ENCODE results near the gene SLC17A1. TPM values are rescaled to one million over a fixed set of nuclear protein-coding genes. Genes with fewer than 3 reads are reported as not detected.

The SLC17A1 gene
- total and polyA plus RNA-seq, 4 donors = 3.9 to 25.8 (median 11.4) TPM

DNA sequence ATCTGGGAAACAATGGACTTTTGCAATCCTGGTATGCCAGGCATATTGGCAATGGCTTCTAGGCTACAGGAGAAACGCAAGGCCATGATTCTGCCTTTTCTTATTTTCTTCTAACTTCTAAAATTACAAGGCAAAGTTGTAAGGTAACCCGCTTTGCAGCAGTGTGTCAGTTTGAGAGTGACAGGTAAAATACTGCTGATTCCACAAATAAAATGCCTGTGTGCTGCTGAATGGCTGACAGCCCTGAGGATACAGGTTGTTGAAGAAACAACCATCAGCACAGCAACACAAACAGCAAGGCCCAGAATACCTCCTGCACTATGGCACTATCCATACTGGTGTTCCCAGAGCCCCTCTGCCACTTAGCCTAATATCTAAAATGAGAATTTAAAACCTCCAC lies 37.1 kb downstream of the SLC17A1 start:
- no peak for DNase-seq (ENCODE audit: low spot score)
- Histone ChIP-seq H3K27ac (ENCODE audit: low read depth in 1 of 2, low read length in 2 of 2) (no peak overlapping the region), H3K36me3 (ENCODE audit: control insufficient read depth in 4 of 4, insufficient read depth in 3 of 4, low read depth in 1 of 4, low read length in 3 of 4) (peaks cover 0 to 11% (median 3%) of the 10 kb centered on the region in 4 donors), H3K4me3 (ENCODE audit: low read depth in 1 of 3, low read length in 3 of 3) (no peak overlapping the region), H3K9ac (ENCODE audit: low read depth in 1 of 2, low read length in 2 of 2) (no peak overlapping the region), H3K4me1 (ENCODE audit: control insufficient read depth in 4 of 4, insufficient read depth in 4 of 4, low read length in 3 of 4) (peaks cover 0 to 2% (median 0%) of the 10 kb centered on the region in 4 donors), H3K27me3 (ENCODE audit: control insufficient read depth in 4 of 4, insufficient read depth in 4 of 4, low read length in 3 of 4) (no peaks in the 10 kb centered on the region), H3K9me3 (ENCODE audit: control insufficient read depth in 4 of 4, low read length in 3 of 4) (no peaks in the 10 kb centered on the region)
- WGBS = 96% methylated on average over 2 of the region's 2 CpGs
- no peak for TF ChIP-seq TAF1 (conservative IDR thresholded peaks at IDR 0.05)
- TF ChIP-seq HNF4G (IDR thresholded peaks at IDR 0.05) = no peak
- no peak for TF ChIP-seq REST (IDR thresholded peaks at IDR 0.05)
- no peak for TF ChIP-seq YY1 (IDR thresholded peaks at IDR 0.05)
- no peak for TF ChIP-seq FOXA1 (IDR thresholded peaks at IDR 0.05)
- TF ChIP-seq NR2F2 (IDR thresholded peaks at IDR 0.05) = no peak
- TF ChIP-seq GABPA (IDR thresholded peaks at IDR 0.05 in 1 of 2, conservative IDR thresholded peaks at IDR 0.05 in 1 of 2) = no peak
- no peak for TF ChIP-seq CTCF (IDR thresholded peaks at IDR 0.05; ENCODE audit: low read depth, low read length, missing input control)
- no peak for TF ChIP-seq ZBTB33 (IDR thresholded peaks at IDR 0.05)

DNA sequence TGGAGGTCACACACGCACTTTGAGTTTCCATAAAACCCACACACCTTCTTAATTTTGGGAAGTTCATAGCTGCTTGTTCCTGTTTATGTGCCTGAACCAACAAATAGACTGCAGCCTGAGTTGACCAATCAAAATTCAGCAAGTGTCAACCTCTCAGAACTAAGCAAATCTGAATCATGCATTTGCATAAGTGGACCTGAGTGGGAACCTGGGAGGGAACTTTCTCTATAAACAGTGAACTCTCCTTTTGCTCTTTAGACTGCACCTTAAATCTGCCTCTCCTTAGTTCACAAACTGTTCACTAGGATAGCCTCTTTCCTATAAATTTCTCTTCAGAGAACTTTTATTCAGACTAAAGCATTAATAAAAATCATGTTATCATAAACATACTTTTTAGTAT lies 37.9 kb downstream of the SLC17A1 start:
- DNase-seq (ENCODE audit: low spot score) = no peak
- 97% methylated on average over 1 of the region's 1 CpG for WGBS
- TF ChIP-seq RXRA (IDR thresholded peaks at IDR 0.05) (no peak), JUND (IDR thresholded peaks at IDR 0.05) (no peak), ZBTB33 (IDR thresholded peaks at IDR 0.05) (no peak), YY1 (IDR thresholded peaks at IDR 0.05) (no peak), HNF4A (conservative IDR thresholded peaks at IDR 0.05) (no peak), SP1 (IDR thresholded peaks at IDR 0.05) (no peak), HNF4G (IDR thresholded peaks at IDR 0.05) (no peak), MAX (IDR thresholded peaks at IDR 0.05) (no peak), CTCF (IDR thresholded peaks at IDR 0.05; ENCODE audit: low read depth, low read length, missing input control) (no peak), RAD21 (IDR thresholded peaks at IDR 0.05) (no peak), GABPA (IDR thresholded peaks at IDR 0.05 in 1 of 2, conservative IDR thresholded peaks at IDR 0.05 in 1 of 2) (no peak)
- TF ChIP-seq, protein P1, sequence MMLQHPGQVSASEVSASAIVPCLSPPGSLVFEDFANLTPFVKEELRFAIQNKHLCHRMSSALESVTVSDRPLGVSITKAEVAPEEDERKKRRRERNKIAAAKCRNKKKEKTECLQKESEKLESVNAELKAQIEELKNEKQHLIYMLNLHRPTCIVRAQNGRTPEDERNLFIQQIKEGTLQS (IDR thresholded peaks at IDR 0.05) = no peak

More for the DNA sequence above, 37.9 kb downstream of the SLC17A1 start:
- Histone ChIP-seq H3K36me3 (ENCODE audit: control insufficient read depth in 4 of 4, insufficient read depth in 3 of 4, low read depth in 1 of 4, low read length in 3 of 4) (peaks cover 0 to 9% (median 3%) of the 10 kb centered on the region in 4 donors), H3K27ac (ENCODE audit: low read depth in 1 of 2, low read length in 2 of 2) (no peak overlapping the region), H3K27me3 (ENCODE audit: control insufficient read depth in 4 of 4, insufficient read depth in 4 of 4, low read length in 3 of 4) (no peaks in the 10 kb centered on the region), H3K9ac (ENCODE audit: low read depth in 1 of 2, low read length in 2 of 2) (no peak overlapping the region), H3K4me3 (ENCODE audit: low read depth in 1 of 3, low read length in 3 of 3) (no peak overlapping the region), H3K9me3 (ENCODE audit: control insufficient read depth in 4 of 4, low read length in 3 of 4) (no peaks in the 10 kb centered on the region), H3K4me1 (ENCODE audit: control insufficient read depth in 4 of 4, insufficient read depth in 4 of 4, low read length in 3 of 4) (peaks cover 0 to 5% (median under 1%) of the 10 kb centered on the region in 4 donors)

Data from liver (tissue), 9 donors.